VCaP (cell line): ENCODE data around the gene TBC1D17.

ENCODE experiments used
- H3K27ac ChIP-seq: fragments of 450-650 bp; 2 replicates; pipeline ENCODE4 v1.5.1; 2017
- CTCF ChIP-seq: fragments of 450-650 bp; conservative IDR thresholded peaks from 2 replicates; pipeline ENCODE4 v1.5.1; 2017; ENCODE audit warnings: mild to moderate bottlenecking, moderate library complexity

The TBC1D17 gene

GRCh38 chr19:49870309-49870901 is 7.1 kb upstream of the TBC1D17 start:
- H3K27ac ChIP-seq = peak overlapping the region; percentile 99
- no peak for TF ChIP-seq CTCF

GRCh38 chr19:49871349-49871985 is 6.0 kb upstream of the TBC1D17 start:
- peak overlapping the region; percentile 13; the same call in 1 of the 2 replicates for H3K27ac ChIP-seq

DNA sequence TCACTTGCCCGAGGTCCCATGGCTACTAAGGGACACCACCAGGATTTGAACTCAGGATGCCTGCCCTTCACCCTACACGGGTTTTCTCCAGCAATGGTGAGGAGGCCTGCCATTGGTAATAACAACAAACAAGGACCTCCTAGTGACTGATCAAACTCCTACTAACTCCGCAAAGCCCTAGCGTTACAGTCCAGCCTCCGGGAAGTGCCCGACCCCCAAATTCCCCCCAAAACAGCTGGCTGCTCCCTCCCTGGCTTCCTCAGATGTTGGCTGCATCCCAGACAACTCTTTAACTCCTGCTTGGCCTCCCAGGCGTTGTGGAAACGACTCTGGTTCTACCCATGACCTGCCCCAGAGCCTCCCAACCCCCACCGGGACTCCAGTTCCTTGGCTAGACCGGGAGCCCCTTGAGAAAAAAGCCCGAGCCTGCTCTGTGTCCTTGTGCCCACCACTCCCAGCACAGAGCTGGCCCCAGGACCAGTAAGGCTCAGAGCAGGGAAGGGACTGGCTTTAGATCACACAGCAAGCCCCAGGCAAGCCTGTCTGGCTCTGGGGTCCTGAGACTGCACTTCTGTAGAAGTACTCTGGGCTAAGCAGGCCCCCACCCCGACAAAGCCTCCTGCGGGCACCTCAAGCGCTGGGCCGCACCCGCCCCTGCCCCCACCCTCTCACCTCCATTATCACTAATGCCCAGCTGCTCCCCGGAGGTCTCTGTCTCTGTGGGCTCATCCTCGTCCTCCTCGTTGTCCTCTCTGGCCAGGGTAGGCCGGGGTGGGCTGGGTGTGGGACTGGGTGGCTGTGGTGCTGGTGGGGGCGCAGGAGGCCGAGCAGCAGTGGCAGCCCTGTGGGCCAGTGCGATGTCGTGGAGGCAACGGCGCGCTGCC is 5.0 kb upstream of the TBC1D17 start:
- no peak for TF ChIP-seq CTCF
- 0 out of 2 replicates have a peak overlapping the region, but pooled peaks have one; percentile 13 for H3K27ac ChIP-seq

More at GRCh38 chr19:49871349-49871985, 6.0 kb upstream of the TBC1D17 start:
- no peak for TF ChIP-seq CTCF

DNA sequence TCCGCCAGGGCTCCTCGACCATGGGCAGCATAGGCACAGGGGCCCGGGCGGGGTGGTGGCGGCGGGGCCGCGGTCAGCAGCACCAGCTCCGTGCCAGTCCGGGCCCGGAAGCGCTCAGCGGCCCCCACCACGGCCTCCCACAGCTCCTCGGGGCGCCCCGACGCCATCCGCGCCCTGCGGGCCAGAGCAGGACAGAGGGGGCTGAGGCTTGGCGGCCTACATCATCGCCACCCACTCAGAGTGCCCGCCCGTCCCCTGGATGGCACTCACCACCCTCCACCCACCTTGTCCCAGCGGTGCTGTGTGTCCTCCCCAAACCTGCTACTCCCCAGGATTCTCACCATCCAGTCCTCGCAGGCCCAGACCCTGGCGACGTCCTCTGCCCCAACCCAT is 4.4 kb upstream of the TBC1D17 start:
- no peak for TF ChIP-seq CTCF

GRCh38 chr19:49873834-49874233 is 3.7 kb upstream of the TBC1D17 start:
- TF ChIP-seq CTCF = no peak
- H3K27ac ChIP-seq = peak overlapping the region; percentile 100; the same call in 1 of the 2 replicates

More for the DNA sequence above, 4.4 kb upstream of the TBC1D17 start:
- 0 out of 2 replicates have a peak overlapping the region, but pooled peaks have one; percentile 13 for H3K27ac ChIP-seq

GRCh38 chr19:49874503-49875157 is 2.9 kb upstream of the TBC1D17 start:
- TF ChIP-seq CTCF = no peak
- peak overlapping the region; percentile 100 for H3K27ac ChIP-seq

GRCh38 chr19:49875177-49875576 is 2.3 kb upstream of the TBC1D17 start:
- H3K27ac ChIP-seq = peak overlapping the region; percentile 100
- TF ChIP-seq CTCF = no peak
